ENCODE results near the gene B4GALT6. TPM values are rescaled to one million over a fixed set of nuclear protein-coding genes. Genes with fewer than 3 reads are reported as not detected.

B4GALT6 gene
- total RNA-seq, 1 donor from 2014 or later = 0.32 TPM

DNA sequence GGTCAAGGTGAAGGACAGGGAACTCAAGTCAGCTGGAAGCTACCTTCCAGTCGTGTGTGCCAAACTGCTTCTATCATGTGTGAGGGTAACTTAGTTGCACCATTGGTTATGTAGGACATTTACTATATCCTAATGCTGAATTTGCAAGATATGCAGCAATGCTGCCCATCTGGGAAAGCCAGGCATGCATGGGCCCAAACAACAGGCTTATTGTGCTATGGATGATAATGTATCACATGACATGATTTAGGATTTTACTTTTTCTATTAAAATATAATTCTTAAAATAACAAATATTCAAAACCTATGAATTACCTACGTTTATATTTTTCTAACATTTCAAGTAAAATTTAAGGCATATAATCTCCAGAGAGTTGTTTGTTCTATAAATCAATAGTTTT, 35.9 kb downstream of the B4GALT6 start:
- no peak overlapping the region for H3K4me3 ChIP-seq

DNA sequence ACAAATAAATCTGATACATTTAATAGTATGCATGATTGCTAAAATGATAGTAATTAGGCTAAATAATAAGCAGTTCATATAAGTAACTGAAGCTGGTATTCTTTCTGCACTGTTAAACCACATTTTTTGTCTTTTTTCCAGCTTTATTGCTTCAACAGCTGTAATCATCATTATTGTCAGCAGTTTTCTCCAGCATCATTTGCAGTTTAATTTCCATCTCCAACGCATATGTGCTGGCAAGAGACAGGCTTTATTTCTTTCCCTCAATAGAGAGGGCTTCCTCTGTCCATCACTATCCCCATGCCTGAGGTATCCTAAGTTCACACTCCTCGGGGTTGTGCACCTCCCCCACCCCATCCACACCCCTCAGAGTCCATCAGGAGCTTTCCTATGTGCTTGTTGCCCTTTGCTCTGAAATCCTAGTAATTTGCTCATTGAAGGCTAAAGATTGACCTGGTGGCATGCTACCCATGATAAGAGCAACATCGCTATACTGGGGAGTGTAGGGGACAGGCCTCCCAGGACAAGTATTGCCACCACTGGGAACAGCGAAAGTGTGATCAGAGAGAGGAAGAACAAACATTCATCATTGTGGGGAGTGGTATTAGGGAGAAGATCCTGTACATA, 37.1 kb downstream of the B4GALT6 start:
- Histone ChIP-seq H3K36me3 (no peaks in the 10 kb centered on the region), H3K27ac (no peak overlapping the region), H3K4me3 (no peak overlapping the region), H3K9me3 (no peaks in the 10 kb centered on the region), H3K4me1 (no peaks in the 10 kb centered on the region), H3K27me3 (no peaks in the 10 kb centered on the region)
- intact Hi-C loops (cut with DNase I) = no loop called here
- DNase-seq (ENCODE audit: low spot score in 2 of 2) = no peak
- TF ChIP-seq, protein P1, sequence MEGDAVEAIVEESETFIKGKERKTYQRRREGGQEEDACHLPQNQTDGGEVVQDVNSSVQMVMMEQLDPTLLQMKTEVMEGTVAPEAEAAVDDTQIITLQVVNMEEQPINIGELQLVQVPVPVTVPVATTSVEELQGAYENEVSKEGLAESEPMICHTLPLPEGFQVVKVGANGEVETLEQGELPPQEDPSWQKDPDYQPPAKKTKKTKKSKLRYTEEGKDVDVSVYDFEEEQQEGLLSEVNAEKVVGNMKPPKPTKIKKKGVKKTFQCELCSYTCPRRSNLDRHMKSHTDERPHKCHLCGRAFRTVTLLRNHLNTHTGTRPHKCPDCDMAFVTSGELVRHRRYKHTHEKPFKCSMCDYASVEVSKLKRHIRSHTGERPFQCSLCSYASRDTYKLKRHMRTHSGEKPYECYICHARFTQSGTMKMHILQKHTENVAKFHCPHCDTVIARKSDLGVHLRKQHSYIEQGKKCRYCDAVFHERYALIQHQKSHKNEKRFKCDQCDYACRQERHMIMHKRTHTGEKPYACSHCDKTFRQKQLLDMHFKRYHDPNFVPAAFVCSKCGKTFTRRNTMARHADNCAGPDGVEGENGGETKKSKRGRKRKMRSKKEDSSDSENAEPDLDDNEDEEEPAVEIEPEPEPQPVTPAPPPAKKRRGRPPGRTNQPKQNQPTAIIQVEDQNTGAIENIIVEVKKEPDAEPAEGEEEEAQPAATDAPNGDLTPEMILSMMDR (IDR thresholded peaks at IDR 0.05) = no peak

More for the DNA sequence above, 35.9 kb downstream of the B4GALT6 start:
- TF ChIP-seq, protein P1 (IDR thresholded peaks at IDR 0.05) = no peak
- no peaks in the 10 kb centered on the region for H3K36me3 ChIP-seq
- H3K27me3 ChIP-seq = no peaks in the 10 kb centered on the region
- H3K27ac ChIP-seq = no peak overlapping the region
- H3K4me1 ChIP-seq = no peaks in the 10 kb centered on the region
- intact Hi-C loops (cut with DNase I) = no loop called here
- H3K9me3 ChIP-seq = no peaks in the 10 kb centered on the region
- no peak for DNase-seq (ENCODE audit: low spot score in 2 of 2)

DNA sequence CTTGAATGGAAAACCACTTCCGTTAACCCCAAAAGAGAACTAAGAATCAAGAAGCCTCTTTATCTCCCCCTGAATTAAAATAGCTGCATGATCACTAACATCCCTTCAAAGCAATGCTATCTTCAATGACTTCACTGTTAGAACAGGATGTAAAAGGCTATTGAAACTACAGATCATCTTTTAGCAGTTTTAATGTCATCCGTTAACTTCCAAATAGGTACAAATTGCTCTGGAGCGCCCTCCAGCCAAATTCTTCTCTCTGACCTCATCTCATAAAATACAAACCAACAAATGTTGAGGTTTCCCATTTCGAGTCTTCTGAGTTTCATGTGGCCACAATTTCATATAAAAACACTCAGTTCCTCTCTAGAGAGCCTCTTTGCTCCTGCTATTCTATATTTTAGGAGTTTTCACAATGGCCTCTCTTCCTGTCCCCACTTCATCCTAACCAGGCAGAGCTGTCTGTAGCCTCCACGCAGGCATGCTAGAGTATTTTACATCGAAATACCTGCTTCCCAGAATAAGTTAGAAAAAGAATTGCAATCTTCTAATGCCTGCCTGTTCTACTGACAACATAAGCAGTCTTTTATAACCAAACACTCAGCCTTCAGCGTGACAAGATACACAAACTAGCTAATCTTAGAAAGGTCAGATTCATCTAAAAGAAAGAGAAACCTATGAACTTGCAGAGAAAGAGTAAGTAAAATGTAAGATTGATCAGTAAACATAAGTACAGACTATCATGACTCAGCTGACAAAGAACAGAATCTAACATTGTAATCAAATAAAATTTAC, 37.9 kb downstream of the B4GALT6 start:
- intact Hi-C loops (cut with DNase I) = no loop called here
- no peaks in the 10 kb centered on the region for H3K36me3 ChIP-seq
- no peaks in the 10 kb centered on the region for H3K4me1 ChIP-seq
- DNase-seq (ENCODE audit: low spot score in 2 of 2) = no peak
- no peak overlapping the region for H3K4me3 ChIP-seq
- H3K9me3 ChIP-seq = no peaks in the 10 kb centered on the region
- no peaks in the 10 kb centered on the region for H3K27me3 ChIP-seq
- H3K27ac ChIP-seq = no peak overlapping the region
- TF ChIP-seq, protein P1 (IDR thresholded peaks at IDR 0.05) = no peak

DNA sequence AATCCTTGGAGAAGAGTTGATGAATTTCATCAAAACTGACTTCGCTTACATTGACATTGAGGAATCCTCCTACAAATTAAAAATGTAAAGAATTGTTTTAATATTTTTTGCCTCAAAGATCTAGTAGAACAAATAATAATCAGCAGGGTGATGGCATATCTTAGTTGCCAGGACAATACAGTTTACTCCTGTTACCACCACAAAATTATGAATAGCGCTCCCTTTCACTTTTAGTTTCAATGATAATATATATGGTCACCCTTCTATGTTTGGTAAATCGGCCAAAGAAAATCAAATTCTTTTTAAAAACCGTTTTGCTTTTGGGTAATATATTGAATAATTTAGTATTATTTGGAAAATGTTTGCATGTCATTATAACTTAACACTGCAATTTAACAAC, 39.0 kb downstream of the B4GALT6 start:
- H3K4me1 ChIP-seq = no peaks in the 10 kb centered on the region

DNA sequence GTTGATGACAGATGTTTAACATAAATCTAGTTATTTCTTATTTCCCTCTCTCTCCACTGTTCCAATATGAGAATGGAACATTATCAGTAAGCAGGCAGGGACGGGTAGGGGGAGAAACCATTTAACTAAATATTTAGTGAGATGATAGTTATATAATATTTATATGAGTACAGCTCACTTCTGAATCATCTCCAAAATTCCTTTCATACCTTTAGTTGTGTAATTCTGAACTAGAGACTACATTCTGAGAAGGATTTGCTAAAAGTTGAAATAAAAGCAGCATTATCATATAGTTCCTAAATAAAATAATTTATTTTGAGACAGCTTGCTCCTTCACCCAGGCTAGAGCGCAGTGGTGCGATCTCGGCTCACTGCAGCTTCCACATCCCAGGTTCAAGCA, 41.4 kb downstream of the B4GALT6 start:
- no peak overlapping the region for H3K27ac ChIP-seq

More for the DNA sequence above, 39.0 kb downstream of the B4GALT6 start:
- no peaks in the 10 kb centered on the region for H3K27me3 ChIP-seq
- no peak overlapping the region for H3K4me3 ChIP-seq
- no peaks in the 10 kb centered on the region for H3K9me3 ChIP-seq
- no peak for DNase-seq (ENCODE audit: low spot score in 2 of 2)
- TF ChIP-seq, protein P1 (IDR thresholded peaks at IDR 0.05) = no peak
- H3K36me3 ChIP-seq = no peaks in the 10 kb centered on the region
- H3K27ac ChIP-seq = no peak overlapping the region
- intact Hi-C loops (cut with DNase I) = no loop called here

More for the DNA sequence above, 41.4 kb downstream of the B4GALT6 start:
- DNase-seq (ENCODE audit: low spot score in 2 of 2) = no peak
- no peaks in the 10 kb centered on the region for H3K27me3 ChIP-seq
- intact Hi-C loops (cut with DNase I) = no loop called here
- H3K4me1 ChIP-seq = no peaks in the 10 kb centered on the region
- no peaks in the 10 kb centered on the region for H3K9me3 ChIP-seq
- no peaks in the 10 kb centered on the region for H3K36me3 ChIP-seq
- TF ChIP-seq, protein P1 (IDR thresholded peaks at IDR 0.05) = no peak
- no peak overlapping the region for H3K4me3 ChIP-seq

All from ascending aorta (tissue), 2 donors.